ENCODE results near the gene EPHB6.

EPHB6 gene

GRCh38 chr7:142854372-142855113 lies at the start of gene EPHB6:
Gene EPHB6 (plus strand): TSS chr7:142855076. CDS start chr7:142863228, 8,152 bp downstream.
- peak; percentile 83 for DNase-seq

GRCh38 chr7:142805350-142806021 lies 49.4 kb upstream of the EPHB6 start:
- DNase-seq = no peak

GRCh38 chr7:142806022-142806356 lies 48.9 kb upstream of the EPHB6 start:
- no peak for DNase-seq

GRCh38 chr7:142806957-142807356 lies 47.9 kb upstream of the EPHB6 start:
- DNase-seq = no peak

- DNase-seq = no peak
Measured at GRCh38 chr7:142807855-142808460, 46.9 kb upstream of the EPHB6 start.

GRCh38 chr7:142808461-142808801 lies 46.4 kb upstream of the EPHB6 start:
- DNase-seq = no peak

- DNase-seq = no peak
Measured at GRCh38 chr7:142808802-142809583, 45.9 kb upstream of the EPHB6 start.

GRCh38 chr7:142809671-142810070 lies 45.2 kb upstream of the EPHB6 start:
- no peak for DNase-seq

- no peak for DNase-seq
Measured at GRCh38 chr7:142811154-142811737, 43.6 kb upstream of the EPHB6 start.

- no peak for DNase-seq
Measured at GRCh38 chr7:142812437-142813215, 42.2 kb upstream of the EPHB6 start.

GRCh38 chr7:142813226-142813625 lies 41.6 kb upstream of the EPHB6 start:
- no peak for DNase-seq

- DNase-seq = no peak
Measured at GRCh38 chr7:142813699-142814098, 41.2 kb upstream of the EPHB6 start.

- no peak for DNase-seq
Measured at GRCh38 chr7:142814451-142814850, 40.4 kb upstream of the EPHB6 start.

GRCh38 chr7:142815134-142815533 lies 39.7 kb upstream of the EPHB6 start:
- DNase-seq = no peak

GRCh38 chr7:142817506-142817905 lies 37.4 kb upstream of the EPHB6 start:
- no peak for DNase-seq

GRCh38 chr7:142819530-142819929 lies 35.3 kb upstream of the EPHB6 start:
- DNase-seq = no peak

GRCh38 chr7:142822714-142823113 lies 32.2 kb upstream of the EPHB6 start:
- DNase-seq = no peak

- no peak for DNase-seq
Measured at GRCh38 chr7:142827951-142828500, 26.9 kb upstream of the EPHB6 start.

- DNase-seq = no peak
Measured at GRCh38 chr7:142832417-142832816, 22.5 kb upstream of the EPHB6 start.

- no peak for DNase-seq
Measured at GRCh38 chr7:142833174-142834048, 21.5 kb upstream of the EPHB6 start.

- DNase-seq = no peak
Measured at GRCh38 chr7:142835487-142835886, 19.4 kb upstream of the EPHB6 start.
